Ascending aorta (tissue), 2 donors: Measurements from ENCODE around the gene ACOXL. TPM values are rescaled to one million over a fixed set of nuclear protein-coding genes. Genes with fewer than 3 reads are reported as not detected.

Experiments
- DNase-seq, 2 donors: peaks; one replicate each; pipeline ENCODE4 v3.0.0-alpha.2; 2019; ENCODE audit warnings: low spot score in 2 of 2
- H3K27ac ChIP-seq, 2 donors: fragments of 200-600 bp; sonication (generic); one replicate each; pipeline ENCODE4 v1.5.1; 2016 to 2017; ENCODE audit warnings: mild to moderate bottlenecking in 1 of 2
- H3K27me3 ChIP-seq: fragments of 200-600 bp; sonication (generic); one replicate; pipeline ENCODE4 v1.5.1; 2017
- H3K36me3 ChIP-seq, 2 donors: fragments of 200-600 bp; sonication (generic); one replicate each; pipeline ENCODE4 v1.5.1; 2016
- H3K4me1 ChIP-seq, 2 donors: fragments of 200-600 bp; sonication (generic); one replicate each; pipeline ENCODE4 v1.5.1; 2016 to 2017; ENCODE audit warnings: mild to moderate bottlenecking in 1 of 2
- H3K4me3 ChIP-seq, 2 donors: fragments of 200-600 bp; sonication (generic); one replicate each; pipeline ENCODE4 v1.5.1; 2016 to 2017; ENCODE audit warnings: mild to moderate bottlenecking in 1 of 2
- H3K9me3 ChIP-seq, 2 donors: fragments of 200-600 bp; sonication (generic); one replicate each; pipeline ENCODE4 v1.5.1; 2016
- CTCF ChIP-seq, 3 experiments: fragments of 200-600 bp in 2 of 3; fragments of 450-650 bp in 1 of 3; sonication (generic) in 2 of 3; IDR thresholded peaks; one replicate each; pipeline ENCODE4 v1.5.1; 2016 to 2019; ENCODE audit warnings: antibody characterized with exemption in 3 of 3, mild to moderate bottlenecking in 1 of 3, moderate library complexity in 1 of 3
- intact Hi-C: fragments of 100-400 bp; cut with DNase I; formaldehyde crosslinking; loops from one replicate; pipeline ENCODE4 v1.15.1; 2023
- total RNA-seq: library from RNA; depleted of rRNA; stranded (reverse); fragments of >200 nt; gene quantifications from one replicate; pipeline ENCODE4 v1.1.0, GENCODE V29; 2016

ACOXL gene
- total RNA-seq, 1 donor from 2014 or later, result not detected

- intact Hi-C loops, result no loop called here
- DNase-seq, result no peak
Observed at GRCh38 chr2:111045771-111046444, 313.5 kb downstream of the ACOXL start.

GRCh38 chr2:111046670-111047069, 314.3 kb downstream of the ACOXL start:
- no peak for DNase-seq
- no peaks in the 10 kb centered on the region for H3K9me3 ChIP-seq
- no peaks in the 10 kb centered on the region for H3K36me3 ChIP-seq
- no peaks in the 10 kb centered on the region for H3K4me1 ChIP-seq
- intact Hi-C loops, result no loop called here
- no peak overlapping the region for H3K4me3 ChIP-seq
- H3K27me3 ChIP-seq, result no peaks in the 10 kb centered on the region
- H3K27ac ChIP-seq, result no peak overlapping the region
- no peak for TF ChIP-seq CTCF (IDR thresholded peaks at IDR 0.05)

More at GRCh38 chr2:111045771-111046444, 313.5 kb downstream of the ACOXL start:
- no peaks in the 10 kb centered on the region for H3K27me3 ChIP-seq
- no peaks in the 10 kb centered on the region for H3K36me3 ChIP-seq
- no peaks in the 10 kb centered on the region for H3K4me1 ChIP-seq
- no peak for TF ChIP-seq CTCF (IDR thresholded peaks at IDR 0.05)
- no peak overlapping the region for H3K4me3 ChIP-seq
- H3K27ac ChIP-seq, result no peak overlapping the region
- no peaks in the 10 kb centered on the region for H3K9me3 ChIP-seq

GRCh38 chr2:111048856-111049768, 316.7 kb downstream of the ACOXL start:
- Histone ChIP-seq H3K27ac (no peak overlapping the region), H3K4me3 (no peak overlapping the region), H3K27me3 (no peaks in the 10 kb centered on the region), H3K9me3 (no peaks in the 10 kb centered on the region), H3K36me3 (no peaks in the 10 kb centered on the region), H3K4me1 (no peaks in the 10 kb centered on the region)
- intact Hi-C loops, result no loop called here
- DNase-seq, result no peak
- no peak for TF ChIP-seq CTCF (IDR thresholded peaks at IDR 0.05)

- Histone ChIP-seq H3K4me3 (no peak overlapping the region), H3K27ac (no peak overlapping the region), H3K27me3 (no peaks in the 10 kb centered on the region), H3K4me1 (no peaks in the 10 kb centered on the region), H3K9me3 (no peaks in the 10 kb centered on the region), H3K36me3 (no peaks in the 10 kb centered on the region)
- no peak for DNase-seq
- no peak for TF ChIP-seq CTCF (IDR thresholded peaks at IDR 0.05)
- intact Hi-C loops, result no loop called here
Observed at GRCh38 chr2:111049792-111050640, 317.6 kb downstream of the ACOXL start.

GRCh38 chr2:111050701-111051376, 318.5 kb downstream of the ACOXL start:
- no peak overlapping the region for H3K27ac ChIP-seq
- H3K4me3 ChIP-seq, result no peak overlapping the region
- intact Hi-C loops, result no loop called here
- no peaks in the 10 kb centered on the region for H3K4me1 ChIP-seq
- no peaks in the 10 kb centered on the region for H3K36me3 ChIP-seq
- no peaks in the 10 kb centered on the region for H3K27me3 ChIP-seq
- TF ChIP-seq CTCF (IDR thresholded peaks at IDR 0.05), result no peak
- no peaks in the 10 kb centered on the region for H3K9me3 ChIP-seq
- no peak for DNase-seq
